Posterior vena cava (tissue), 2 donors: Measurements from ENCODE around the gene CPSF3. TPM values are rescaled to one million over a fixed set of nuclear protein-coding genes. Genes with fewer than 3 reads are reported as not detected.

Experiments used
- DNase-seq: peaks from one replicate; pipeline ENCODE4 v3.0.0-alpha.2; 2020; ENCODE audit warnings: low spot score
- intact Hi-C, 2 donors: fragments of 100-400 bp; cut with DNase I; formaldehyde crosslinking; loops; one replicate each; pipeline versions ENCODE4 v1.14.1 to v1.14.2; 2022 to 2023
- total RNA-seq, 2 donors: library from RNA; stranded (reverse); fragmentation: NEBNext Ultra II Directional; extraction: Animal tissue kit (Norgen Biotek cat#: 25700); gene quantifications; one replicate each; pipeline ENCODE4 v1.2.1, GENCODE V29; 2021
- donor health status: DM: yes; HTN: yes; CAD: no.
- donor health status: DM: yes; HTN: yes; CAD: no.

CPSF3 gene
- total RNA-seq, 2 donors from 2014 or later, result 18.2 to 18.7 TPM

DNA sequence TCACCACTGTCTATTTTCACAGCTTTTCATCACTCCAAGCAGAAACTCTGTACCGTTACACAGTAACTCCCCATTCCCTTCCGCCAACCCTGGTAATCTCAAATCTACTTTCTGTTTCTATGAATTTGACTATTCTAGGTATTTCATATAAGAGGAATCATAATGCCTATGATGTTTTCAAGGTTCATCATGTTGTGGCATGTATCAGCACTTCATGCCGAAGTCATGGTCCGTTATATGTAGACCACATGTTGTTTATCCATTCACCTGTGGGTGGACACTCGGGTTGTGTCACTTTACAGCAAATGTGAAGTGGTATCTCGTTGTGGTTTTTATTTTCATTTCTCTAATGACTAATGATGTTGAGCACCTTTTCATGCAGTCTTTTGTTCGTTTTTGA, 21.6 kb downstream of the CPSF3 start:
- intact Hi-C loops, result no loop called here
- DNase-seq, result no peak

DNA sequence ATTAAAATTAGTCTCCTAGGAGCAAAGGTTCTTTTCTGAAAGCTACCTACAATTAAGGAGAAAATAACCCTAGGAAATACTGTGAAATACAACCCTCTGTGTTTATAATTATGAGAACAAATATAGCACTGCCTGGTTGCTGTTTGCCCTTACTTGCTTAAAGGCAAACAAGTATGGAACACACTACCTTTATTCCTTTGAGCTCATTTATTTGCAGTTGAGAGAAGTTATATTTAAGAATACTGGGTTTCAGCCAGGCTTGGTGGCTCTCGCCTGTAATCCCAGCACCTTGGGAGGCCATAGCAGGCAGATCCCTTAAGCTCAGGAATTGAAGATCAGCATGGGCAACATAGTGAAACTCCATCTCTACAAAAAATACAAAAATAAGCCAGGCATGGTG, 27.8 kb downstream of the CPSF3 start:
- no peak for DNase-seq
- intact Hi-C loops, result no loop called here

DNA sequence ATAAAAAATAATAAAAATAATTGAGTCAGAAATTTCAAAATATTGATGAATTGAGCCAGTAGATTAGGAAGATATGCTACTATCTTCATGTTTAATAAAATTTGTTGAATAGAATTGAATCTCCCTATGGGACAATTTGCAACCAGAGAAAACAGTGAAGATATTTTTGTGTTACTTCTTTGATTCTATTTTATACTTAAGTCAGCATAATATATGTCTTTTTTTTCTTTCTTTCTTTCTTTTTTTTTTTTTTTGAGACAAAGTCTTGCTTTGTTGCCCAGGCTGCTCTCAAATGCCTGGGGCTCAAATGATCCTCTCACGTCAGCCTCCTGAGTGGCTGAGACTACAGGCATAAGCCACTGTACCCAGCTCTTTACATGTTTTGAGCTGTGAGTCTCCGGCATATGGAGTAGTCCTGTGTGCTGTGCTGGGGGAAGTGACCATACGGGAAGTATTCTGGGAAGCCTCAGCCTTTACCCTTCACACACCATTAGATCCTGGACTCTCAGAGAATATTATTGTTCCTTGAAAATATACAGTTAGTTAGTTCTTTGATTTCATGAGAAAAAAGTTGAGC, 37.1 kb downstream of the CPSF3 start:
- intact Hi-C loops, result no loop called here
- DNase-seq, result no peak

DNA sequence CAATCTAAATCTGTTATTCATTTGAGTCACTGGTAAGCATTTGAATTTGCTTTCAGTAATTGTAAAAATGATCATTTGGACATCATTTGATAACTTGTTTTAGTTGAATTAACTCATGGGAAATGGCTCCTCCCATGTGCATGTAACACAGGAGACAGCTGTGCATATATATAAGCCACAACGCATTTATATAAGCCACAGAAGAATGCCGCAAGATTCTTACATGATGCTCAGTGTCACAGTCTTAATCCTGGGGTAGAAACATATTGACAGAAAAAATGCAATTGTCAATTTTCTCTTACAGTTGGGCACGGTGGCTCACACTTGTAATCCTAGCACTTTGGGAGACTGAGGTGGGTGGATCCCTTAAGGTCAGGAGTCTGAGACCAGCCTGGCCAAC, 37.6 kb downstream of the CPSF3 start:
- intact Hi-C loops, result no loop called here
- no peak for DNase-seq

DNA sequence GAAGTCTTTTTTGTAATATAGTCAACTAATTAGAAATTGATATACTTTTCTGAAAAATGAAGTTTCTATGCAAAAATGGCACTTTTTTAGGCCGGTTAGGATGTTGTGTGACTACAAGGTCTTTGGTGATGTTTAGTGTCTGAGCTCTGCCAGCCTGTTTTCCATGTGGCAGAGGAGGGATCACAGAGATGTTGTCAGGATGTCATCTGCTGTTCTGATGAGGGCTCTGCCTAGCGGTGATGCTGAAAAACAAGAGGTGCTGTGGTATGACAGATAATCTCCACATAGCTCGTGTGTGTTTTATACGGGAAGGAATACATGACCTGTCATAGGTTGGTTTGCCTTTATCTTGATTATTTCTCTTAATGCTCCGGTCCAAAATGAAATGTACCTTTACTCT, 38.9 kb downstream of the CPSF3 start:
- intact Hi-C loops, result no loop called here
- no peak for DNase-seq

DNA sequence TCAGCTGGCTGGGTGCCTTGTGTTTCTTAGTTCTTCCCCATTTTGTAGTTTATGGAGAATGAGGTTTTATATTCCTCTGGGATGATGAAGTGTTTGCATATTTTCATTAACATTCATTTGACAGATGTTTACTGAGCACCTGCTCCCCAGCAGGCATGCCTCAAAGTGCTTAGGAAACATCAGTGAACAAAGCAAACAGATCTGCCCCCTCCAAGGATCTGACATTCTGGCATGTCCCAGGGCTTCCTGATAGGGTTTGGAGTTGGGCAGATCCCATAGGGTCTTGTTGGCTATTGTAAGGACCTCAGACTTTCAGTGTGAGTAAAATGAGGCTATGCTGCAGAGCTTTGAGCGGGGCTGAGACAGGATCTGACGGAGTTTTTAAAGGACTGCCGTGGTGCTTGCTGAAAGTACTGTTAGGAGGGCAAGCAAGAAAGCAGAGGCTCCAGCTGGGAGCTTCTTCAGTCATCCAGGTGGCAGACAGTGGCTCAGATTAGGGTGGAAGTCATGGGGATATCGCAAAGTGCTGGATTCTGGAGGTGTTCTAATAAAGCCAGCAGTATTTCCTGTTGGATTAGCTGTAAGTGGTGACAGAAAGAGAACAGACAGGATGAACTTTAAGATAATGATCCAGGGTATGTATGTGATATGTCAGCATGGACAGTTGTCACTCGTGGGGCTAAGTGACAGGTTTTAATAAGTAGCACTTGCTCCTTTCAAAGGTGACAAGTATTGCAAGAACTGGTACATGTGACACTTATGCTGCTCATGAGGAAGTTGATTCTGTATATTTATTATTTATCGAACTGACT, 39.6 kb downstream of the CPSF3 start:
- no peak for DNase-seq
- intact Hi-C loops, result no loop called here

DNA sequence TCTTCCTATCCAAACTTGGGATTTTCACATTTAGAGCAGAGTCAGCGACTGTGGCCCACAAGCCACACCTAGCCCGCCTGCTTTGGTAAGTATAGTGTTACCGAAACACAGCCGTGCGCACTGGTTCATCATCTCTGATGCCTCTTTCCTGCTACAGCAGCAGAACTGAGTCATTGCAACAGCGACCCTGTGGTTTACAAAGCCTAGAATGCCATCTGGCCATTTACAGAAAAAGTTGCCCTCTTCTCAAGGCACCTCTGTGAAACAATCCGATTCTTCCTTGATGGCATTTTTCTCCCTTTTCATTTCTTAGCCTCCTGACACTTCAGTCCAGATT, 40.2 kb downstream of the CPSF3 start:
- intact Hi-C loops, result no loop called here
- DNase-seq, result no peak

DNA sequence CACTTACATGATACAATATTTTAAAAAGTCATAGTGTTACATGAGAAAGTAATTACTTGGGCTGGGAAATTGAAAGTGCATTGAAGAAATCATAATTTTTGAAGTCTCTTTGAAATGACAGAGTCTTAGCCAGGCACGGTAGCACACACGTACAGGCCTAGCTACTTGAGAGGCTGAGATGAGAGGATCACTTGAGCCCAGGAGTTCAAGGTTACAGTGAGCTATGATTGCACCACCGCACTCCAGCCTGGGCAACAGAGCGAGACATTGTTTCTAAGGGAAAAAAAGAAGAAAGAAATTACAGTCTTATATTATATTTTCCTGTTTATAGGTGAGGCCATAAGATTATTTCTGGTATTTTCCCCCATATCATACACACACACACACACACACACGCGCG, 41.7 kb downstream of the CPSF3 start:
- no peak for DNase-seq
- intact Hi-C loops, result no loop called here

DNA sequence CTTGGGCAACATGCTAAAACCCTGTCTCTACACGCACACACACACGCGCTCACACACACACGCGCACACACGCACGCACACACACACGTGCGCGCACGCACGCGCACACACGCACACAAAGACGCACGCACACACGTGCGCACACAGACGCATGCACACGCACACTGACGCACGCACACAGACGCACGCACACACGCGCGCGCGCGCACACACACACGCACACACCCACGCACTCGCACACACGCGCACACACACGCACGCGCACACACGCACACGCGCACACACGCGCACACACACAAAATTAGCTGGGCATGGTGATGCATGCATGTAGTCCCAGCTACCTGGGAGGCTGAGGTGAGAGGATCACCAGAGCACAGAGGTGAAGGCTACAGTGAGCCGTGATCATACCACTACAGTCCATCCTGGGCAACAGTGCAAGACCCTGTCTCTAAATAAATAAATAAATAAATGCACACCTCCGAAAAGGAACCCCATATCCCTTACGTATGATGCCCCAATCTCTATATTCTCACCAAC, 42.8 kb downstream of the CPSF3 start:
- intact Hi-C loops, result no loop called here
- no peak for DNase-seq

DNA sequence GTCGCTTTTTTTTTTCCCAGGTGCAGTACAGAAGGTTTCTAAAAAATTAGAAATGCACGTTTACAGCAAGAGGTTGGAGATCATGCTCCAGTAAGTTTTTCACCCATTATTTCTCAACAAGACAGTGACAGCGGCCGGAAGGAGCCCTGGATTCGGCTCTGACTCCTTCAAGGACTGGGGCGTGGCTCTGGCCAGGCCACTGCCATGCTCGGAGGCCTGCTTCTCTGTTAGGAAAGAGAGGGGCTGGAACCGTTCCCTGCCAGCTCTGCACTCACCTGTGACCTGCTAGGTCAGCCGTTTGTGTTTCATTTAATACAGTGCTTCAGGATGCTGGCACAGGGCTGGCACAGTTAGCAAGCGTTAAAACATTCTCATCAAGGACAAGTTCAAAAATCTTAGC, 44.2 kb downstream of the CPSF3 start:
- intact Hi-C loops, result no loop called here
- no peak for DNase-seq

DNA sequence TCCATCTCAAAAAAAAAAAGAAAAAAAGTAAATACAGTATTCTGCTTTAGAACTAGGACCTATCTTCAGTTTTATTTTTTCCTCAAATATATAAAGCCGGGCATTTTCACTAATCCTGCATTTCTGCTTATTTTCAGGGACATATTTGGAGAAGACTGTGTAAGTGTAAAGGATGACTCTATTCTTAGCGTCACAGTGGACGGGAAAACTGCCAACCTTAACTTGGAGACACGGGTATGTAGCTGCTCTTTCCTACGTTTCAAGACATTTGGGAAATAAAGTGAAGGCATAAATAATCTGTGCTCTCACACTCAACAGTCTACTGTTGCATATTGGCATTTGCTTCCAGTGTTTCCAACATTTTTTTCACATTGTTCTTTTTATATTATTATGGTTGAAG, 47.8 kb downstream of the CPSF3 start:
- intact Hi-C loops, result no loop called here

DNA sequence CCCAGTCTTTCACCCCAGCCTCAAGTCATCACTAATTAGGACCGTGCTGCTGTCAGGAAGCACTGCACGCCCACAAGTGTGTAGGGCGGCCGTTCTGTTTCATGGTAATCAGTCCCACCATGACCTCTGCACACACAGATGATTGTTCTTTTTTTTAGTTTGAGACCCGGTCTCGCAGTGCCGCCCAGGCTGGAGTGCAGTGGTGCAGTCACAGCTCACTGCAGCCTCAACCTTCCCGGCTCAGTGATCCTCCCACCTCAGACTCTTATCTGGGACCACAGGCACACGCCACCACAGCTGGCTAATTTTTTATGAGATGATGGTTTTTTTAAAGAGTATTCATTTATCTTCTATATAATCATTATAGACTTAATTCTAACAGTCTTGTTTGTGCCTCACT, 49.1 kb downstream of the CPSF3 start:
- intact Hi-C loops, result no loop called here
- DNase-seq, result no peak

More for the DNA sequence above, 47.8 kb downstream of the CPSF3 start:
- DNase-seq, result no peak

DNA sequence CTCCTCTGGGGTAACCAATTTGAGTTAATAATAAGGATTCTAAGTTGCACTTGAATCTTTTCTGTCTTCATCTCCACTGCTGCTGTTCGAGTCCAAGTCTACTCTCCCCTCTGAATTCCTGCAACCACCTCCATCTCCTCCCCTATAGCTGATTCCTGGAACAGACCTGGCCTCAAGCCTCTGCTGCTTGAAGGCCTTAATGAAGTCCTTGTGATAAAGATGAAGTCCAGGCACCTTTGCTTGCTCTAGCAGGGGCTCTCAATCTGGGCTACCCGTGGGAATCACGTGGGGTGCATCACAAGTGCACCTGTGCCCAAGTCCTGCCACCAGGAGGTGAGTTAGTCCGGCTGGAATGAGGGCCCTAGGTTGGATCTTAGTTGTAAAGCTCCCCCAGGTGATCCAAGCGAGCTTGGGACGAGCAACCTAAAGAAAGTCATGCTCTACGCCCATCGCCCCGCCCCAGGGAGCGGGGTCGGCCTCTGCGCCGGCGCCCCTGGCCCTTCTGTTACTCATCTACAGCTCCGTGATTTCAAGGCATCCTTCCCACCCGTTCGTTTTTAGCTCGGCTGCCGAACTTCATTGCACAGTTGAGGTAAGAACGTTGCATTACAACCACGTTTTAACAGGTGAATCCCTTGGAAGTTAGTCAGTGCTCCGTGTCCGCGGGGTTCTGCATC, 50.0 kb downstream of the CPSF3 start:
- DNase-seq, result no peak
- intact Hi-C loops, result no loop called here

DNA sequence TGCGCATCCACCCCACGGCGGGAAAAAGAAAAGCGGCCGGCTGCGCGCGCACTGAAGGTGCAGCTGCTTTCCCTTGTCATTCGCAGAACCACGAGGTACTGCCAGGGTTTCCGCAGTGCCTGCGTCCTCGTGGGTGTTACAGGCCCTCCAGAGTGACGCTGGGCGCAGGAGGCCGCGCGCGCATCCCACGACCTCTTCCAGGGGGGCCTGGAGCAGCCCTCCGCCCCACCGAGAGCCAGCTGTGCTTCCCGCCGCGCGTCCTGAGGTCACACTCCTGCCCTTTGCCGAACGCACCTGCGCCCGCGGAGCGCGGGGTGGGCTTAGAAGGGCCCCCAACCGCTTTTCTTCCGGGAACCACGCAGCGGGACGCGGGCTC, 50.5 kb downstream of the CPSF3 start:
- intact Hi-C loops, result no loop called here
- peak; percentile 83 for DNase-seq

DNA sequence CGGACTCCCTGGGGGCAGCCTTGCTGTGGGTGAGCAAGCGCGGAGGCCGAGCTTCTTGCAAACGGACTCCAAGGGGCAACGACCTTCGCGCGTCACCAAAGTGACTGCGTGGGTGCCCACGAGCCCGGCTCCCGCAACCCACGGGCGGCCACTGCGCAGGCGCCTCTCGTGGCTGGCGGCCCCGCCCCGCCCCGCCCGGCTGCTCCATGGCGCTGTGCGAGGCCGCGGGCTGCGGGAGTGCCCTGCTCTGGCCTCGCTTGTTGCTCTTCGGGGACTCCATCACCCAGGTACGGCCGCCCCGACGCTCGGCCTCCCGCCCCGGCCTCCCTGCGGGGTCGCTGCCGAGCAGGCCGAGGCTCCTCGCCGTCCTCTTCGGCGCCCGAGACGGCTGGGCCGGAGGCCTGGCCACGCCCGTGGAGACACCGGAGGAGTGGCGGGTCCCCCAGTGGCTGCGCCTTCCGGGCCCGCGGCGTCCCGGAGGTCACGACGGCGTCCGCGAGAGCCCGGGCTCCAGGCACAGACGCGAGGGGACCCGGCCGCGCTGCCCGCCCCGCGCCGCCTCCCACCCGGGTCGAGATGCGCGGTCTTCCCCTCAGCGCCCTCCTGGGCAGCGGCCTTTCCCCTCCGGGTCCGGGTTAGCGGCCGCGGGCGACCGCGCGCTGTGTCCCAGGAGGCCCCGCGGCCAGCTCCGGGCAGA, 51.1 kb downstream of the CPSF3 start, which contains the start of gene IAH1:
TSS of gene IAH1 (plus strand) at position 191 of the 697 bp plus-strand sequence. CDS start at position 207, 16 bp downstream.
- peak; percentile 89 for DNase-seq
- intact Hi-C loops, result no loop called here

DNA sequence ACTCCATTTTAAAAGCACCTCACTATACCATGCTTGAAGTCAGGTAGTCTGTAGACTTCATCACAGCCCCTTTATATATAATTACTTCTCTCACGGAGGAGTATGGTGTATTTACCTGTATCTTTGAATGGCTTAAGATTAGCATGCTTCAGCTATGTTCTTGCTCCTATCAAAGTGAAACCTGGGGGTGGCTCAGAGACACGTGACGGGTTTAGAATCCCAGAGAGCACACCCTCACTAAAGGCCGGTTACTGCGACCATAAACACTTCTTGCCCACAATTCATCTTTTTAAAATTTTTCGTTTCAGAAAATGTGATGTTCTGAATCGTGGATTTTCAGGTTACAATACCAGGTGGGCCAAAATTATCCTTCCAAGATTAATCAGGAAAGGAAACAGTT, 54.5 kb downstream of the CPSF3 start:
- intact Hi-C loops, result no loop called here
- no peak for DNase-seq

DNA sequence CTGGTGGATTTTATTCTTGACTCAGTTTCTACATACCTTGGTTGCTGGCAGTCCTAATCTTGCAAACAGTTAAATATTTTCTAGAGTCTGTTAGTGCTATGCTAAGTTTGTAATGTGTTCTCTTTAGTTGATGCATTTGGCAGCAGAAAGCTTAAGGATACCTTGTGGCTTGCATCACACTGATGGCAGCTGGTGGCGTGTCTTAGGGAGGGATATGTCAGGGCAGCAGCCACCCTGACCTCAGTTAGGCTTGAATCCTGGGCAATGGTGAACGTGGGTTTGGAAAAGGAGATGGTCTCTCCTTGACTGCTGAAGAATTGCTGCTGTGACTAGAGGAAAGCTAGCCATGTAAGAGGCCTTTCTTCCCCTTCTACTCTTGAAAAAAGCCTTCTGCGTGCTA, 55.1 kb downstream of the CPSF3 start:
- no peak for DNase-seq
- intact Hi-C loops, result no loop called here

DNA sequence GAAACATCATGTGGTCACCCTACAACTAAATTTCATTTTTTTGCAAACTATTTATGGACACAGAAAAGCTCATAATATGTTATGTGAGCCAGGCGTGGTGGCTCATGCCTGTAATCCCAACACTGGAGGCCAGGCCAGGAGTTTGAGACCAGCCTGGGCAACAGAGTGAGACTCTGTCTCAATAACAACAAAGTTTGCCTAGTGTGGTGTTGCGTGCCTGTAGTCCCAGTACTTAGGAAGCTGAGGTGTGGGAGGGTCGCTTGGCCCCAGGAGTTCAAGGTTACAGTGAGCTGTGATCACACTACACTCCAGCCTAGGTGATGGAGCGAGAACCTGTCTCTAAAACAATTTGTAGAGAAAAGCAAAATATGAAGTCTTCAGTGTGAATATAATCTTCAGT, 56.7 kb downstream of the CPSF3 start:
- no peak for DNase-seq
- intact Hi-C loops, result no loop called here

DNA sequence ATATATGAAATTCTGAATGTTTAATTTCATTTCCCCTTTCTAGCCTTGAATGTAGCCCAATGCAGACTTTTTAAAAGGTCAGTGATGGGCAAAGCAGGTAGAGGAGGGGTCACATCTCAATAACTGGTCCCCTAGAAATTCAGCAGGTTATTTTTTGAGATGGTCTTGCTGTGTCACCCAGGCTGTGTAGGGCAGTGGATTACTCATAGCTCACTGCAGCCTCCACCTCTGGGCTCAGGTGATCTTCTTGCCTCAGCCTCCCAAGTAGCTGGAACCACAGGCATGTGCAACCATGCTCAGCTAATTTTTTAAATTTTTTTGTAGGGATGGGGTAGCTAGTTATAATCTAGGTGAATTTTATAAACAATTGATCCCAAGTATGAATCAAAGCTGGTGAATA, 59.7 kb downstream of the CPSF3 start:
- intact Hi-C loops, result no loop called here
- no peak for DNase-seq

DNA sequence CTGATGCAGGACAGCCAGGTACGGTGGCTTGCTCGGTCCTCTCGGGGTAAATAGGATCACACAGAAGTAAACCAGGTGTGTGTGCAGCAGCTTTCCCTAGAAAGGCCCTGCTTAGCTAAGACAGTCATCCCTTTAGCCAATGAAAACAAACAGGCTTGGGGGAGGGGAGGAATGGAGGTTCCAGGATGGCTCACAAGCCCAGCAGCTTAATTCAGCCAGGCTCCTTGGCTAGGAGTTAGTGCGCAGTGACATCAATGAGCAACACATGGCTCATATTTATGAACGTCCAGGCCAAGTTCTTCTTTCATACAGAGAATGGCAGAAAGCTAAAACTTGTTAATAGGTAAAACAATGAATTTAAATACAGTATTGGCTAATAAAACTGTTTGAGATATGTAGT, 61.1 kb downstream of the CPSF3 start:
- DNase-seq, result no peak
- intact Hi-C loops, result no loop called here
